ENCODE measurements around the gene ABHD3. TPM values are rescaled to one million over a fixed set of nuclear protein-coding genes. Genes with fewer than 3 reads are reported as not detected.

ABHD3 gene
- polyA plus RNA-seq, 3 donors, result 17.8 to 21.4 (median 20.4) TPM

Other genes starting within 250 kb of the ABHD3 start
- 10 to 100 TPM; 22.5 to 25.2 (median 24.2) TPM for gene ESCO1, start 104.1 kb downstream of the ABHD3 start, polyA plus RNA-seq (ENCODE audit: insufficient read length in 3 of 3)
- 100 to 1,000 TPM; 137 to 169 (median 140) TPM for gene SNRPD1, start 92.5 kb downstream of the ABHD3 start, polyA plus RNA-seq (ENCODE audit: insufficient read length in 3 of 3)
- gene MIB1, start 36.0 kb upstream of the ABHD3 start, polyA plus RNA-seq (ENCODE audit: insufficient read length in 3 of 3), result 10 to 100 TPM; 59.4 to 65.7 (median 61.5) TPM